NB4 (cell line): ENCODE results near the gene KIAA0930.

Source experiments
- POLR2A ChIP-seq: IDR thresholded peaks from 2 replicates; pipeline ENCODE4 v1.6.1; 2011; ENCODE audit warnings: mild to moderate bottlenecking; ENCODE audit not compliant: insufficient read length; ENCODE audit errors: extremely low read depth
- TF ChIP-seq, protein P1 (sequence below): IDR thresholded peaks from one replicate; pipeline ENCODE4 v1.5.1; 2012; ENCODE audit warnings: low read depth, low read length
- TF ChIP-seq, protein P2 (sequence below): IDR thresholded peaks from 2 replicates; pipeline ENCODE4 v1.6.1; 2011; ENCODE audit warnings: low read depth, low read length

DNA sequence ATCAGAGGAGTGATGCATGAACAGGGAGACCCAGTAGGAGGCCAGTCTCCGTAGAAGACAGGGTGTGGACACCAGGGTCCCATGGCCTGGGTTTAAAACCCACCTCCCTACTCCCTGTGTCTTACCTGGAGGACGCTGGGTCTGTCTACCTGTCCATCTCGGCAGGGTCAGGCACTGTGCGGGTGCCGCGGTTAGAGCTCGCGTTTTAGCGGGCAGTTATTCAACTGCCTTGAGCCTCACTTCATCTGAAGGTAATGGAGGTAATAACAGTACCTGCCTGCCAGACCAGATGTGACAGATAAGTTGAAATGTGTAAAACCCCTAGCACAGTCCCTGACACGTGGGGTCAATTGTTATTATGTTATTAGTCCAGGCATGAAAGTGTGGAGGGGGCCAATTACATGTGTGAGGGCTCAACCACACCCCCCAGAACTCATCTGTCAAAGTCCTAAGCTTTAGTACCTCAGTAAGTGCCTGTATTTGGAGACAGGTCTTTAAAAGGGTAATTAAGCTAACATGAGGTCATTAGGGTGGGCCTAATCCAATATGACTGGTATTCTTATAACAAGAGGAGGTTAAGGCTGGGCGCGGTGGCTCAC, 35.9 kb upstream of the KIAA0930 start:
- TF ChIP-seq, protein P1, sequence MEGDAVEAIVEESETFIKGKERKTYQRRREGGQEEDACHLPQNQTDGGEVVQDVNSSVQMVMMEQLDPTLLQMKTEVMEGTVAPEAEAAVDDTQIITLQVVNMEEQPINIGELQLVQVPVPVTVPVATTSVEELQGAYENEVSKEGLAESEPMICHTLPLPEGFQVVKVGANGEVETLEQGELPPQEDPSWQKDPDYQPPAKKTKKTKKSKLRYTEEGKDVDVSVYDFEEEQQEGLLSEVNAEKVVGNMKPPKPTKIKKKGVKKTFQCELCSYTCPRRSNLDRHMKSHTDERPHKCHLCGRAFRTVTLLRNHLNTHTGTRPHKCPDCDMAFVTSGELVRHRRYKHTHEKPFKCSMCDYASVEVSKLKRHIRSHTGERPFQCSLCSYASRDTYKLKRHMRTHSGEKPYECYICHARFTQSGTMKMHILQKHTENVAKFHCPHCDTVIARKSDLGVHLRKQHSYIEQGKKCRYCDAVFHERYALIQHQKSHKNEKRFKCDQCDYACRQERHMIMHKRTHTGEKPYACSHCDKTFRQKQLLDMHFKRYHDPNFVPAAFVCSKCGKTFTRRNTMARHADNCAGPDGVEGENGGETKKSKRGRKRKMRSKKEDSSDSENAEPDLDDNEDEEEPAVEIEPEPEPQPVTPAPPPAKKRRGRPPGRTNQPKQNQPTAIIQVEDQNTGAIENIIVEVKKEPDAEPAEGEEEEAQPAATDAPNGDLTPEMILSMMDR: no peak
- TF ChIP-seq POLR2A: no peak
- TF ChIP-seq, protein P2, sequence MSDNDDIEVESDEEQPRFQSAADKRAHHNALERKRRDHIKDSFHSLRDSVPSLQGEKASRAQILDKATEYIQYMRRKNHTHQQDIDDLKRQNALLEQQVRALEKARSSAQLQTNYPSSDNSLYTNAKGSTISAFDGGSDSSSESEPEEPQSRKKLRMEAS: no peak
